ENCODE measurements around the gene ADAMTSL1.

Gene ADAMTSL1

GRCh38 chr9:18495065-18495464 is 21.1 kb downstream of the ADAMTSL1 start:
- in situ Hi-C loops (cut with MboI; ENCODE audit: low sequenced_read_pairs): no loop called here

DNA sequence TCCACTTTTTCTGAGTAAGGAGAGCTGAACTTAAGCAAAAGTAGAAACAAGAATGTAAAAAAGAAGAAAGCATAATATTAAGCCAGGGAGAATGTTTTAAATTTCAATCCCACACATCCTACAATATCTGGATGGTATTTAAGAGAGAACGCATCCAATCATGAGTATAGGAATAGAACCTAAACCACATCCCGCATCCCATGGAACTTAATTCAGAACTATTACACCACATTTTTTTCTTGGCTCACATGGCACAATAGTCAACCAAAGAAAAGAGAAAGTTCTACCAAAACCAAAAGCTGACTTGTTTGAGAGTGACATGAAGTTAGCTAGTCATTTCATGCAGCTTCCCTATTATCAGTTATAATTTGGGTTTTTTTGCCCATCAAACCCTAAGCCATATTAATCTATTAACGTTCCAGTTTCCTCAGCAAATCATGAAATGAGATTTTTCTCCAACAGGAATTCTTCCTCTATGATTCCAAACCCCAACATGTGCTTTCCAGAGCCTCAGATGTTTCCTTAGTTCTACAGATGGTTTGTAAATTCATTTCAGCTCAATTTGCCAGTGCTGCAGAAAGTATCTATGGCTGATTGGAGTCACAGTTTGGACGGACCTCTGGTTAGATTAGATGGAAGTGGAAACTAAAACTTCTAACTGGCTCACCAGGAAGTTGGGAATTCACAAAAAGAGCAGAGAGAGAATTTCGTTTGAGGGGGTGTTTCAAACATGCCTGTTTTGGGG is 22.5 kb downstream of the ADAMTSL1 start:
- in situ Hi-C loops (cut with MboI; ENCODE audit: low sequenced_read_pairs): no loop called here

DNA sequence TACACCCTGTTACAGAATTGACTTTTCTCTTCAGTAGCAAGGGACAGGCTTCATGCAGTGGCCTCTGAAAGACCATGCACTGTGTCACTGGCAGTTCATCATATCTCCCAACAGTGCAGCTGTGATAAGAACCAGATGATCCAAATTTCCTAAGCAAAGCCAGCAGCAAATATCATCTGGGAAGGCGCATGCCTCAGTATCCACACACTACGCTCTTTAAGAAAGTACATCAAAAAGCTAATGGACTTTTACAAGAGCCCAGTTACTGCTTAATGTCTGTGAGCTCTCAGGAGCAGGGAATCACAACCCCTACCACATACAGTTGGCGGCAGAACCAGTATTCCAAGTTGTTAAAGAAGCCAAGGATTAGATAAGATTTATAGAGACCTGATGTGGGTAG is 25.1 kb downstream of the ADAMTSL1 start:
- in situ Hi-C loops (cut with MboI; ENCODE audit: low sequenced_read_pairs): no loop called here

- in situ Hi-C loops (cut with MboI; ENCODE audit: low sequenced_read_pairs): no loop called here
These were observed 26.0 kb downstream of the ADAMTSL1 start for GRCh38 chr9:18499980-18500379.

DNA sequence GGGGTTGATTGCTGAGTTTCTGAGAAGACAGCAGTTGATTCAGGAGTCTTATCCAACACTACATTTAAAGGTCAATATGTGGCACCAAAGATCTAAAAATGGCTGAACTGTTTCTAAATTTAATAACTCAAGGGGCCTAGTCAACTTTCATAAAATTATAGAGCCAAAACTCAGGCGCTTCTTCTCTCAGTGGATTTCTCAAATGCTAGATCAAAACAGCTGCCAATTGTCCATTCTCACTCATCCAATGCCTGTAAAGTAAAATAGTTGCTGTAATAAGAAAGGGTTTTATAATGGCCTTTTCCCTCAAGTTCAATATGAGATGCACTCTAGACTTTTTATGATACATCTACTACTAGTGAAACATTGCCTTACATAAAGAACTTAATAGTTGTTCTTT is 26.5 kb downstream of the ADAMTSL1 start:
- in situ Hi-C loops (cut with MboI; ENCODE audit: low sequenced_read_pairs): no loop called here

DNA sequence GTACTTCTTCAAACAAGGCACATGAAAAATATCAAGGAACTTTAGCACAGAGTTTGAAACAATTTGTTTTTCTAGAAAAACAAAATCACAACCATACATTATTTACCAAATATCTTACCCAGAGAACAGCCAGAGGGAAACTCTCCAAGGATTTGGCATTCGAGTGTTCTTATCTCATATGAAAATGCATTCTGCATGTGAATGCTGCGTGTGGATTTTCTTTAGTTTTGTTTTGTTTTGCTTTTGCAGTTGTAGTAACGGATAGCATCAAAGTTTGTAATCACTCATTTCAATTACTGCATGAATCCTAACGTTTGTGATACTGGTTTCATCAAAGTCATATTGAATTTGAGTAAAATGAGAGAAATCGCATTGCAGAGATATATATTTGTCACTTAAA is 28.0 kb downstream of the ADAMTSL1 start:
- in situ Hi-C loops (cut with MboI; ENCODE audit: low sequenced_read_pairs): no loop called here

DNA sequence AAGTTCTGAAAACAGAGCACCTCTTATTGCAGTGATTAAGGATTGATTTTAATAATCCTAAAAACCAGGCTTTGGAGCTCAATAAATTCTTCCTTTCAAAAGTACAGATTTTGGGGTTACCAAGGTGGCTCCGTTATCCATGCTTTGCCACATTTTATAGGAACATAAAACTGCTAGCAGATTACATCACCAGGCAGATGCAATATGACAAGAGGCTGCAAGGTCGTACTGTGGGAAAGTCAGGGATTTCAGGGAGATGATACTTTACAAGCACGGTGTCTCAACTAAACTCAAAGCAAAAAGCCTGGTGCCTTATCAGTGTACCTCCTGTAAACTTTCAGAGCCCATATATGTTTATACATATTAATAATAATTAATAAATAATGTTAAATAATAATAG is 28.6 kb downstream of the ADAMTSL1 start:
- in situ Hi-C loops (cut with MboI; ENCODE audit: low sequenced_read_pairs): no loop called here

DNA sequence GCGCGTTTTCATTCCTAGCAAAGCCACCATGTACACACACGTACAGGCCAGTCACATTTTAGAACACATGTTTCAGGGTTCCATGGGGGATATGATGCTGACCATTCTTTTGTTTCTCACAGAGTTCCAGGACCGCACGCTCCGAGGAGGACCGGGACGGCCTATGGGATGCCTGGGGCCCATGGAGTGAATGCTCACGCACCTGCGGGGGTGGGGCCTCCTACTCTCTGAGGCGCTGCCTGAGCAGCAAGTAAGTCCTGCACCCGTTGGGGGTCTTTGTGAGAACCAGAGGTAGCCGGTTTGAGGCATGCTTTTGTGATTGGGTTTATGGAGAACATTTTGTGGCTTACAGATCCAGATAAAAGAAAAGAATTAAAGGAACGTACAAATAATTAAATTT is 30.8 kb downstream of the ADAMTSL1 start:
- in situ Hi-C loops (cut with MboI; ENCODE audit: low sequenced_read_pairs): no loop called here

DNA sequence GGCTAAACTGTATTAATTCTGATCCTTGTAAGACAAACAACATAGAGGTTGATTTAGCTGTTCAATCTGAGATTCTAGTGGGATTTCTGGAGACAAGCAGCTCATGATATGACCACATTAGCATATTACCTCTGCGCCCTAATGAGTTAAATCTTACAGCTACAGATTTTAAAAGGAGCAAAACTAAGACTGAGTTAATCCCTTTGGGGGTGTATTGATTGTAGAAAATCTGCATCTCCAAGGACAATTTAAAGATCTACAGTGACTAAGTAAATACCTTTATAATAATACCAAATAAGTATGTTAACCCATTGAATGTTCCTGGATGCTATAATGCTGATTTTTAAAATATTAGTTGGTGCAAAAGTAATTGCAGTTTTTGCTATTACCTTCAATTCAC is 33.2 kb downstream of the ADAMTSL1 start:
- in situ Hi-C loops (cut with MboI; ENCODE audit: low sequenced_read_pairs): no loop called here

DNA sequence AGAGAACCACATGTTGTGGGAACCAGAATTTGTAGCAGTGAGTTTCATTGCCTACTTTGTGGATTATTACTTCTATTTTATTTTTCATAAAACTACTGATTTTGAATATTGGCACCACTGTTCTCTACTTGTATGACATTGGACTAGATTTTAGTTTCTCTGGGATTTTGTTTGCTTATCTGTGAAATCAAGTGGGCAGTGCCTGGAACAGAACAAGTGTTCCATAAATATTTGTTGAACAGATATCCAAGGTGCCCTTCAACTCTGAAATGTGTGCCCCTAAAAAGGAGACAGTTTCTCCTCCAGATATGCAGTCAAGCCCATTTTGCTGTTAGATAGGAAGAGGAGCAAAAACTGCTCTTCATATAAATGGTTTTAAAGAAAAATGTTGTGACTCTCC is 42.6 kb downstream of the ADAMTSL1 start:
- in situ Hi-C loops (cut with MboI; ENCODE audit: low sequenced_read_pairs): no loop called here

GRCh38 chr9:18516965-18517364 is 43.0 kb downstream of the ADAMTSL1 start:
- in situ Hi-C loops (cut with MboI; ENCODE audit: low sequenced_read_pairs): no loop called here

DNA sequence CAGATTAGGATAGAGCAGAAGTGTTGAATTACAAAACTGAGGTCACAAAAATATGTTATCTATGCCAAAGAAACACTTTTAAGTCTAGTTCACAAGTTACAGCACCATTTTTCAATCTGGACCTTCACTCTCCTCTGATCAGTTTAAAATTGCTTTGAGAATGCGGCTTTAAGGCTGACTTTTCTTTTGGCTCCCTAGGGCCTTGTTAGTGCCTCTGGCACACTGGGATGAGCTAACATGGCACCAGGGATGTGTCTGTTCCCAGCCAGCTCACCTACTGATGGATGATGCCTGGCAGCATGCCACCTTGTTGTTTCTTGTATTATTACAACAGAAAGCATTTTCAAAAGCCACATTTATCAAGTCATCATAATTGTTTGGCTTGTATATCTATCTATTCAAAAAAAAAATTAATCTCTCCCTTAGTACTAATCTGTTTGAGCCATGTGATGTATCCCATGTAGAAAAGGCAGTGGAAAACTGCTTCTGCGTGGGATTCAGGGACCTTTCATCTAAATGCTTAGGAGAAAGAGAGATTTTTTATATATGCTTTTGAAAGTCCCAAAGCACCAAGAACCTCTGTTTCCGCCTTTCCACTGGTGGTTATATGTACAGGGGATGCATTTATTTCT is 46.6 kb downstream of the ADAMTSL1 start:
- in situ Hi-C loops (cut with MboI; ENCODE audit: low sequenced_read_pairs): no loop called here

GRCh38 chr9:18526685-18527084 is 52.7 kb downstream of the ADAMTSL1 start:
- in situ Hi-C loops (cut with MboI; ENCODE audit: low sequenced_read_pairs): no loop called here

DNA sequence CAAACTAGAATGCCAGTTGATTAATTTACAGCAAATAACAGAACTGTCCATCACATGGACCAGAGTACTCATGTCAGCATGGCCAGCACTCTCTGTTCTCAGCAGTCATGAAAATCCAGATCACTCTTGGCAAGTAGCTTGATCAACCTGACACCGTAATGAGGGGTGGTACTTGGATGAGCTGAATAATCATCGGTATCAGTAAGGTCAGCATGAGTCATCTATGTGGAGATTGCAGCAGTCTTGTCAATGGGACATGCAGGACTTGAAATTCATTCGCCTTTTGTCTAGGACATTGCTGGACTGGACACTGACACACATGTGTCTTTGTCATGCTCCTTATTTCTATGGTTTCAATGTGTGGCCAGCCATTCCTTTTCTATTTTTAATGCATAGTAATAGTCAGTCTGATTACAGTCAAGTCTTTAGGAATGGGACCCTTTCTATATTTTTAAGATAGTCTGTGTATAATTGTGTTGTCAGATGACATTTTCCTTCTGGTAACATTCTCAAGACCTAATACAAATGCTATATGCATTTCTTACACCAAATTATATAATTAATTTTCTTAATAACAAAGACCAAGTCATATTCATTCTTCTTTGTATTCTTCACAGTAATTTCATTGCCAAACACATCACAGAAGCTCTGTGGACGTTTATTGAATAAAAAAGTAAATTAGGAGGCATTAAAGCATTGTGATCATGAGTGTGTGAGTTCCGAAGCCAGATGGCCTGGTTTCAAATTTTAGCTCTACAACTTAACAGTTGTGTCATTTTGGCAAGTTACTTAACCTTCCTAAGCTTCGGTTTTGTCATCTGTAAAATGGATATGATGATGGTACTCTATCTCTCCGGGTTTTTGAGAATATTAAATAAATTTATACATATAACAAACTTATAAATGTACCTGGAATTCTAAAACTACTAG is 57.4 kb downstream of the ADAMTSL1 start:
- in situ Hi-C loops (cut with MboI; ENCODE audit: low sequenced_read_pairs): no loop called here

- in situ Hi-C loops (cut with MboI; ENCODE audit: low sequenced_read_pairs): no loop called here
These were observed 60.7 kb downstream of the ADAMTSL1 start for GRCh38 chr9:18534611-18535010.

DNA sequence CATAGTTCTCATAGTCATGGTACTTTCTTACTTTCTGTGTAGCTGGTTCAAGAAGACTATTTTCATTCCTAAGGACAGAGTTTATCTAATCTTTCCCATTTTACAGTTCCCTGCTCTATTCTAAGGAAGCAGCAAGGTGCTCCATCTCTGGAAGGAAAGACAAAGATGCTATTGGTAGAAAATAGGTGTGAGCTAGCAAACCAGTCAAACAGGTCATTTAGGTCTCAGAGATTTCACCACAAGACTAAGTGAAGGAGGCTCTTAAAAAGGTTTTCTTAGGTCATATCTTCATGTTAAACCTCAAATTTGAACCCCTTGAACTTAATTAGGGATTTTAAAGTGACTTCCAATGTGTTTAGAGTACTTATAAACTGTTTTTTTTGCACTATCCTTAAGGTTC is 62.6 kb downstream of the ADAMTSL1 start:
- in situ Hi-C loops (cut with MboI; ENCODE audit: low sequenced_read_pairs): no loop called here

- in situ Hi-C loops (cut with MboI; ENCODE audit: low sequenced_read_pairs): no loop called here
These were observed 65.3 kb downstream of the ADAMTSL1 start for GRCh38 chr9:18539203-18539693.

DNA sequence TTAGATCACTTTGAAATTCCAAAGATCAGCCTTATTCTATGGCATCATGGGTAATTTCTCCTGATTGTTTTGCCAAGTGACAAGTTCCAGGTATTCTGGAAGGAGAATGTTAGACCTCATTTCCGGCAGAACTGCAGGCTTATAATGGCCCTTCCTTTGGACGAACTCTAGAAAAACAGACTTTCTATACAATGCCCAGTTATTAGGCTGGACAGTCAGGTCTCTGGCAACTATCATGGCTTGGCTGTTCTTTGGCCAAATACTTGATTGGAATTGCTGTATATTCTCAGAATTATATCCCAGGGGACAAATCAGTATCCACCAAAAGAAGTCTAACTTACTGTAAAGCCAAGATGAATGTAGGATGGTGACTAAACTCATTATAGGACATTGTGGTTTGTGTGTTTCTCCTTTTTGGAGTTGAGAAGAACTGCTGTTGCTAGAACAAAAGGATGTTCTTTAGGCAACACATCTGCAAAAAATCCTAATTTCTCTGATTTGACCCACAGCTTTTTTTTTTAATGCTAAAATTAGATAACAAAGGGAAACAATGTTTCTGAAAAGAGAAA is 69.0 kb downstream of the ADAMTSL1 start:
- in situ Hi-C loops (cut with MboI; ENCODE audit: low sequenced_read_pairs): no loop called here

DNA sequence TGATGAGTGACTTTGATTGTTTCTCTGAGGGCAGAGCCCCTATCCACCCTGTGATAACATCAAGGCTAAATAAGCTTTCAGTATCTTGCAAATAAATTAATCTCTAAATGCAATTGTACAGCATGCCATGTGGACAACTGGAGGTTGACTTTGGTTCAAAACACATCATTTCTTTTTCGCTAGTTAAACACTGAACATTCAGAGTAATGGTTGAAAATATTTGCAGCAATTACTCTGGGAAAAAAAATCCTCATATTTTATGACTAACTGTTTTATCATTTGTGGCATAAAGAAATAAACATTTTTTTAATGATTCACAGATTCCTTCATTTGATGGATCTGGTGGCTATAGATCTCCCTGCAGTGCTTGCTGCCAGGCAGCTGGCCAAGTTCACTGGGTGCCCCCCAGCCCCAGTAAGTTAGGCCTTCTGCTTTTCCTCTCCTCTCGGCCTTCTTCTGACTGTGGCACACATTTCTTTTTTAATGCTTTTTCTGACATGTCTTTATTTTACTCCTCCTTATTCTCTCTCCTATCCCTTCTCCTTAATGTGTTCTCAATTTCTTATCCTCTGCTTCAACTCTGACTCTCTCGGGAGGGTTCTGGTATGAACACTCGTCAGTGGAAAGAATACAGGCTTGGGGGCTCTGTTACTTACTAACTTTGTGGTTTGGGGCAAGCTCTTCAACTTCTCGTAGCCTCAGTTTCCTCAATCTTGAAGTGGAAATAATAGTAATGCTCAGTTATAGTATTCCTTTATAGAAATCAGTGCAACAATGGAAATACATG is 69.6 kb downstream of the ADAMTSL1 start:
- in situ Hi-C loops (cut with MboI; ENCODE audit: low sequenced_read_pairs): no loop called here

DNA sequence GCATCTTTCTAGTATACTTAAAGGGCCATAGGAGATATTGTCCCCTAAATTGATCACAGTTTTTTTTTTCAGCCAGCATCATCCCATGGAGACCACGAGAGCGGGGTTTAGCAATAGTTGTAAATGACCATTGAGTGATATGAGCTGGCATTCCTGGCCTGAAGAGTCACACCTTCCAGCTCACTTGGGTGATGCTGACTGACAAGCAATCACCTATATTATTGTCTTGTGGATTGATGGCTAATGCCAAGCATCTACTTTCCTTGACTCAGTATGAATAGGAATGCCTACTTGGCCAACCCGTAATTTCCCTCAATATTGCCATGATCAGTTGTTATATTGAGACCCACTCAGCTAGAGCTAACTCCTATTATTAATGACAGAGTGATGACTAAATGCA is 70.5 kb downstream of the ADAMTSL1 start:
- in situ Hi-C loops (cut with MboI; ENCODE audit: low sequenced_read_pairs): no loop called here
